Transverse colon (tissue), 4 donors: ENCODE results near the gene NPAS4. TPM values are rescaled to one million over a fixed set of nuclear protein-coding genes. Genes with fewer than 3 reads are reported as not detected.

Source experiments
- DNase-seq: peaks from one replicate; pipeline ENCODE4 v3.0.0-alpha.2; 2019
- H3K27ac ChIP-seq, 4 donors: fragments of 200-600 bp; sonication (generic); 2 replicates each; pipeline ENCODE4 v1.5.1; 2016 to 2018; ENCODE audit warnings: inconsistent platforms in 4 of 4
- H3K27me3 ChIP-seq: fragments of 200-600 bp; sonication (generic); 2 replicates; pipeline ENCODE4 v1.5.1; 2017; ENCODE audit warnings: inconsistent platforms
- H3K36me3 ChIP-seq, 4 donors: fragments of 200-600 bp; sonication (generic); 2 replicates each; pipeline ENCODE4 v1.5.1; 2017 to 2019; ENCODE audit warnings: inconsistent platforms in 4 of 4
- H3K4me1 ChIP-seq, 4 donors: fragments of 200-600 bp; sonication (generic); 2 replicates each; pipeline ENCODE4 v1.5.1; 2017 to 2020; ENCODE audit warnings: inconsistent platforms in 4 of 4
- H3K4me3 ChIP-seq, 4 donors: fragments of 200-600 bp; sonication (generic); 1 replicate in 1 of 4; 2 replicates in 3 of 4; pipeline versions ENCODE4 v1.5.1 to v1.6.1; 2017 to 2019; ENCODE audit warnings: inconsistent platforms in 4 of 4
- H3K9me3 ChIP-seq, 2 donors: fragments of 200-600 bp; sonication (generic); 2 replicates each; pipeline ENCODE4 v1.5.1; 2017 to 2019; ENCODE audit warnings: inconsistent platforms in 2 of 2
- CTCF ChIP-seq, 5 experiments: fragments of 200-600 bp in 3 of 5; fragments of 450-650 bp in 2 of 5; sonication (generic) in 3 of 5; IDR thresholded peaks; 1 replicate in 2 of 5; 2 replicates in 3 of 5; pipeline ENCODE4 v1.5.1; 2016 to 2017; ENCODE audit warnings: antibody characterized with exemption in 5 of 5, inconsistent platforms in 3 of 5, mild to moderate bottlenecking in 2 of 5, moderate library complexity in 1 of 5
- EP300 ChIP-seq: sonication (generic); formaldehyde crosslinking; IDR thresholded peaks from one replicate; pipeline ENCODE4 v1.6.1; 2017; ENCODE audit warnings: antibody characterized with exemption, low read depth
- POLR2A ChIP-seq: fragments of 450-650 bp; IDR thresholded peaks from one replicate; pipeline ENCODE4 v1.6.1; 2016; ENCODE audit warnings: antibody characterized with exemption, mild to moderate bottlenecking, moderate library complexity
- POLR2AphosphoS5 ChIP-seq, 3 donors: sonication (generic); formaldehyde crosslinking; IDR thresholded peaks; one replicate each; pipeline ENCODE4 v1.6.1; 2016; ENCODE audit warnings: antibody characterized with exemption in 3 of 3
- WGBS, 2 donors: methylation state at CpG; one replicate each; pipeline ENCODE4 v1.1.5; 2018; ENCODE audit warnings: low coverage in 1 of 2; 5-methylcytosine and 5-hydroxymethylcytosine counted together
- in situ Hi-C, 4 donors: fragments of 200-750 bp; cut with MboI; loops; one replicate each; pipeline versions ENCODE4 v1.15.0 to v1.15.1; 2017; ENCODE audit warnings: low sequenced_read_pairs in 3 of 4, low pct_ligation_motif_present in 1 of 4, low pct_unique_long_range_greater_than_20kb in 1 of 4
- intact Hi-C: fragments of 100-400 bp; cut with DNase I; formaldehyde crosslinking; loops from one replicate; pipeline ENCODE4 v1.15.1; 2023; ENCODE audit warnings: low total_unique reads
- small RNA-seq, 4 donors: library from RNA; depleted of rRNA; stranded (forward); fragments of <200 nt; gene quantifications; one replicate each; pipeline ENCODE3, GENCODE V24; 2016
- total RNA-seq, 4 donors: library from RNA; depleted of rRNA; stranded (reverse); fragments of >200 nt; gene quantifications; one replicate each; pipeline ENCODE4 v1.1.0, GENCODE V29; 2016

The NPAS4 gene
- total RNA-seq, 4 donors from 2014 or later: 0.16 TPM; not detected in 3

GRCh38 chr11:66473167-66473566 lies 52.3 kb downstream of the NPAS4 start:
- Histone ChIP-seq H3K4me3 (no peak overlapping the region), H3K9me3 (no peaks in the 10 kb centered on the region), H3K27ac (no peak overlapping the region), H3K27me3 (no peaks in the 10 kb centered on the region), H3K4me1 (peaks cover under 1 to 1% (median under 1%) of the 10 kb centered on the region in 4 donors), H3K36me3 (no peaks in the 10 kb centered on the region)
- WGBS, 2 donors: 92% methylated on average over 11 of the region's 11 CpGs; no CpG with 5 or more reads in 1 of the 2 donors
- intact Hi-C loops (no loop called here), in situ Hi-C loops (no loop called here)
- no peak for DNase-seq
- TF ChIP-seq POLR2A: no peak
- TF ChIP-seq EP300: no peak
- no peak for TF ChIP-seq CTCF (IDR thresholded peaks at IDR 0.05)
- TF ChIP-seq POLR2AphosphoS5 (IDR thresholded peaks at IDR 0.05): no peak

- Histone ChIP-seq H3K9me3 (no peaks in the 10 kb centered on the region), H3K36me3 (no peaks in the 10 kb centered on the region), H3K27ac (no peak overlapping the region), H3K4me1 (peaks cover 0 to 3% (median under 1%) of the 10 kb centered on the region in 4 donors), H3K27me3 (no peaks in the 10 kb centered on the region), H3K4me3 (no peak overlapping the region)
- TF ChIP-seq EP300: no peak
- no peak for TF ChIP-seq CTCF (IDR thresholded peaks at IDR 0.05)
- no peak for TF ChIP-seq POLR2AphosphoS5 (IDR thresholded peaks at IDR 0.05)
- TF ChIP-seq POLR2A: no peak
- in situ Hi-C loops: no loop called here
- DNase-seq: no peak
- intact Hi-C loops: no loop called here
- 67 to 85% methylated on average over 3 to 15 of the region's 20 CpGs for WGBS, 2 donors
These were observed 53.0 kb downstream of the NPAS4 start for GRCh38 chr11:66473608-66474515.

- Histone ChIP-seq H3K36me3 (no peaks in the 10 kb centered on the region), H3K27ac (no peak overlapping the region), H3K9me3 (no peaks in the 10 kb centered on the region), H3K27me3 (no peaks in the 10 kb centered on the region), H3K4me3 (no peak overlapping the region), H3K4me1 (peaks cover 0 to 10% (median 7%) of the 10 kb centered on the region in 4 donors)
- in situ Hi-C loops: no loop called here
- DNase-seq: no peak
- 89% methylated on average over 21 of the region's 44 CpGs; no CpG with 5 or more reads in 1 of the 2 donors for WGBS, 2 donors
- intact Hi-C loops: no loop called here
- TF ChIP-seq EP300 (no peak), CTCF (IDR thresholded peaks at IDR 0.05) (no peak), POLR2A (no peak), POLR2AphosphoS5 (IDR thresholded peaks at IDR 0.05) (no peak)
These were observed 54.7 kb downstream of the NPAS4 start for GRCh38 chr11:66475349-66476172.

Small RNA genes lying within 50 kb of the gene (small RNA-seq; reads per million reads assigned to genes)
- gene RF00017 (0 reads per million in 4 donors), gene RF00416 (0 reads per million in 4 donors), gene RNU1-84P (0 to 0.36 (median 0) reads per million in 4 donors)

Other genes with a start within 250 kb of the NPAS4 start
- 10 to 100 TPM in 2 of 4 donors, 1 to 10 TPM in 2; 5.1 to 15.6 (median 11.1) TPM for gene KLC2, start 163.3 kb upstream of the NPAS4 start, total RNA-seq
- gene RAB1B, start 152.4 kb upstream of the NPAS4 start, total RNA-seq: 100 to 1,000 TPM in 3 of 4 donors, 10 to 100 TPM in 1; 89.8 to 141 (median 131) TPM
- under 1 TPM in 1 of 4 donors, not detected in 3; 0.41 TPM for gene CNIH2, start 142.9 kb upstream of the NPAS4 start, total RNA-seq
- 10 to 100 TPM; 60.6 to 99.7 (median 72.3) TPM for gene YIF1A, start 131.9 kb upstream of the NPAS4 start, total RNA-seq
- gene TMEM151A, start 129.1 kb upstream of the NPAS4 start, total RNA-seq: under 1 TPM in 2 of 4 donors, not detected in 2; 0.55 to 0.75 TPM
- 10 to 100 TPM in 1 of 4 donors, 1 to 10 TPM in 3; 2.6 to 36.2 (median 6.5) TPM for gene CD248, start 104.0 kb upstream of the NPAS4 start, total RNA-seq
- 10 to 100 TPM in 3 of 4 donors, 1 to 10 TPM in 1; 8.8 to 43.8 (median 14.4) TPM for gene RIN1, start 84.6 kb upstream of the NPAS4 start, total RNA-seq
- 100 to 1,000 TPM in 1 of 4 donors, 10 to 100 TPM in 3; 34.0 to 178 (median 63.1) TPM for gene BRMS1, start 75.9 kb upstream of the NPAS4 start, total RNA-seq
- 10 to 100 TPM; 21.8 to 31.8 (median 23.6) TPM for gene B4GAT1, start 73.4 kb upstream of the NPAS4 start, total RNA-seq
- gene SLC29A2, start 49.3 kb upstream of the NPAS4 start, total RNA-seq: 10 to 100 TPM in 3 of 4 donors, 1 to 10 TPM in 1; 7.5 to 32.4 (median 14.4) TPM
- 100 to 1,000 TPM in 1 of 4 donors, 10 to 100 TPM in 3; 39.6 to 127 (median 43.5) TPM for gene MRPL11, start 17.8 kb downstream of the NPAS4 start, total RNA-seq
- 10 to 100 TPM in 1 of 4 donors, 1 to 10 TPM in 3; 1.2 to 14.2 (median 7.8) TPM for gene PELI3, start 45.9 kb downstream of the NPAS4 start, total RNA-seq
- 100 to 1,000 TPM in 1 of 4 donors, 10 to 100 TPM in 3; 32.8 to 116 (median 53.4) TPM for gene DPP3, start 59.4 kb downstream of the NPAS4 start, total RNA-seq
- 100 to 1,000 TPM in 1 of 4 donors, 10 to 100 TPM in 3; 33.3 to 146 (median 56.0) TPM for gene BBS1, start 89.6 kb downstream of the NPAS4 start, total RNA-seq
- gene ZDHHC24, start 125.0 kb downstream of the NPAS4 start, total RNA-seq: 10 to 100 TPM; 12.1 to 34.4 (median 13.8) TPM
- gene ACTN3, start 125.9 kb downstream of the NPAS4 start, total RNA-seq: not detected
- gene CTSF, start 147.6 kb downstream of the NPAS4 start, total RNA-seq: 10 to 100 TPM; 23.5 to 80.6 (median 39.0) TPM
- under 1 TPM in 2 of 4 donors, not detected in 2; 0.32 to 0.96 TPM for gene CCDC87, start 172.0 kb downstream of the NPAS4 start, total RNA-seq
- 10 to 100 TPM; 37.4 to 82.0 (median 49.5) TPM for gene CCS, start 172.2 kb downstream of the NPAS4 start, total RNA-seq
- 10 to 100 TPM; 13.8 to 70.1 (median 47.0) TPM for gene RBM14, start 195.6 kb downstream of the NPAS4 start, total RNA-seq
- gene RBM4, start 217.7 kb downstream of the NPAS4 start, total RNA-seq: 100 to 1,000 TPM in 1 of 4 donors, 10 to 100 TPM in 3; 66.5 to 193 (median 68.8) TPM